HepG2 (cell line): ENCODE measurements around the gene BMP8B. TPM values are rescaled to one million over a fixed set of nuclear protein-coding genes. Genes with fewer than 3 reads are reported as not detected.
A peak's percentile ranks its signal among the peaks of the same experiment; 100 is the strongest.

Source experiments
- ATAC-seq: fragments of 200-7000 bp; cut with Tn5 transposase; 3 replicates; pipeline ENCODE4 v1.9.1; 2020; ENCODE audit warnings: mild to moderate bottlenecking, moderate library complexity
- BruUV-seq: library from RNA; stranded (reverse); fragments of 400-500 nt; replicated peaks from 2 replicates; lab custom pipeline; 2021; lab: Mats Ljungman, UMichigan
- CTCF ChIA-PET: fragments of 300-600 bp; formaldehyde crosslinking; extraction: SDS; loops from one replicate; lab custom pipeline; 2021; ENCODE audit warnings: low total read pairs, inconsistent platforms, low intra/inter-chr PET ratio; lab: Yijun Ruan, JAX
- POLR2A ChIA-PET: fragments of 350-600 bp; sonication (Branson Sonifier 250); formaldehyde crosslinking; loops from one replicate; lab custom pipeline; 2020; ENCODE audit warnings: antibody characterized with exemption, inconsistent platforms; lab: Yijun Ruan, JAX
- DNase-seq: peaks from one replicate; pipeline ENCODE4 v3.0.0-alpha.2; 2015; ENCODE audit warnings: low spot score
- FAIRE-seq: peaks from 3 replicates; lab custom pipeline; 2011; peaks lifted over from hg19 to GRCh38; lab: Jason Lieb, UNC
- H2AFZ ChIP-seq: one replicate; pipeline ENCODE4 v1.6.1; 2011; ENCODE audit warnings: low read length, inconsistent platforms
- H3K27ac ChIP-seq: fragments of 300-600 bp; 3 replicates; pipeline ENCODE4 v1.8.0; 2011; ENCODE audit warnings: mixed run types, mild to moderate bottlenecking, mixed read lengths, low read length, inconsistent platforms; ENCODE audit not compliant: insufficient read depth; ENCODE audit errors: extremely low read length
- H3K27me3 ChIP-seq, 2 experiments: fragments of 200-600 bp in 1 of 2; 2 replicates in 1 of 2; 3 replicates in 1 of 2; pipeline versions ENCODE4 v1.6.0 to v1.8.0; 2011; ENCODE audit warnings: low read length in 2 of 2, mild to moderate bottlenecking in 2 of 2, moderate library complexity in 2 of 2, inconsistent platforms in 1 of 2; ENCODE audit not compliant: insufficient read depth in 2 of 2, control insufficient read depth in 1 of 2
- H3K36me3 ChIP-seq, 2 experiments: fragments of 200-600 bp in 1 of 2; replicated peaks in 1 of 2; 2 replicates in 1 of 2; 3 replicates in 1 of 2; pipeline versions ENCODE4 v1.5.1 to v1.8.0; 2011; ENCODE audit warnings: low read length in 2 of 2, inconsistent platforms in 1 of 2; ENCODE audit not compliant: insufficient read depth in 2 of 2, control insufficient read depth in 1 of 2
- H3K4me1 ChIP-seq: 2 replicates; pipeline ENCODE4 v1.5.1; 2012; ENCODE audit warnings: low read length, inconsistent platforms; ENCODE audit not compliant: insufficient read depth
- H3K4me2 ChIP-seq: 2 replicates; pipeline ENCODE4 v1.6.0; 2011; ENCODE audit warnings: low read depth, low read length, inconsistent platforms
- H3K4me3 ChIP-seq, 3 experiments: fragments of 200-600 bp in 1 of 3; sonication (generic), shearing (Covaris generic) in 1 of 3; replicated peaks in 1 of 3; 2 replicates each; pipeline ENCODE4 v1.5.1; 2011 to 2016; ENCODE audit warnings: low read length in 3 of 3, inconsistent platforms in 2 of 3, low read depth in 2 of 3, mild to moderate bottlenecking in 2 of 3, control low read depth in 1 of 3, mixed read lengths in 1 of 3; ENCODE audit not compliant: insufficient read depth in 1 of 3
- H3K79me2 ChIP-seq: one replicate; pipeline ENCODE4 v1.6.1; 2011; ENCODE audit warnings: low read length, inconsistent platforms; ENCODE audit not compliant: insufficient read depth
- H3K9ac ChIP-seq: 2 replicates; pipeline ENCODE4 v1.6.0; 2011; ENCODE audit warnings: mild to moderate bottlenecking, low read depth, low read length, inconsistent platforms; ENCODE audit not compliant: insufficient read depth
- H3K9me3 ChIP-seq: 2 replicates; pipeline ENCODE4 v1.5.1; 2012; ENCODE audit warnings: mild to moderate bottlenecking, low read length
- H4K20me1 ChIP-seq: 2 replicates; pipeline ENCODE4 v1.6.0; 2011; ENCODE audit warnings: inconsistent platforms, mild to moderate bottlenecking, low read length, moderate library complexity; ENCODE audit not compliant: insufficient read depth
- BORCS8-MEF2B ChIP-seq: sonication (generic); formaldehyde crosslinking; IDR thresholded peaks from 2 replicates; pipeline ENCODE4 v1.8.0; 2022; ENCODE audit warnings: mild to moderate bottlenecking, missing genetic modification reagents
- GLI4 ChIP-seq: sonication (generic); formaldehyde crosslinking; IDR thresholded peaks from 2 replicates; pipeline ENCODE4 v1.5.1; 2020; ENCODE audit warnings: missing genetic modification reagents, mild to moderate bottlenecking, moderate library complexity, borderline replicate concordance
- HDAC1 ChIP-seq: sonication (generic); formaldehyde crosslinking; IDR thresholded peaks from 2 replicates; pipeline ENCODE4 v1.5.1; 2020; ENCODE audit warnings: mild to moderate bottlenecking, missing genetic modification reagents
- MIXL1 ChIP-seq: IDR thresholded peaks from 2 replicates; pipeline ENCODE4 v1.6.1; 2016
- NCOA2 ChIP-seq: sonication (generic); formaldehyde crosslinking; IDR thresholded peaks from 2 replicates; pipeline ENCODE4 v1.8.0; 2022; ENCODE audit warnings: inconsistent platforms
- NFKB2 ChIP-seq: sonication (generic); formaldehyde crosslinking; IDR thresholded peaks from 2 replicates; pipeline ENCODE4 v1.4.0; 2020; ENCODE audit warnings: missing genetic modification reagents, borderline replicate concordance
- TARDBP ChIP-seq: sonication (generic); formaldehyde crosslinking; IDR thresholded peaks from 2 replicates; pipeline ENCODE4 v1.8.0; 2022; ENCODE audit warnings: mild to moderate bottlenecking, missing genetic modification reagents
- TBX3 ChIP-seq: fragments of 450-650 bp; IDR thresholded peaks from 2 replicates; pipeline ENCODE4 v1.6.1; 2017; ENCODE audit warnings: antibody characterized with exemption, mild to moderate bottlenecking, inconsistent platforms, borderline replicate concordance
- ZFAT ChIP-seq: sonication (generic); formaldehyde crosslinking; conservative IDR thresholded peaks from 2 replicates; pipeline ENCODE4 v1.8.1; 2023; ENCODE audit warnings: missing genetic modification reagents, inconsistent platforms
- ZNF605 ChIP-seq: sonication (generic); formaldehyde crosslinking; IDR thresholded peaks from 2 replicates; pipeline ENCODE4 v1.8.0; 2022; ENCODE audit warnings: mild to moderate bottlenecking, missing genetic modification reagents
- ZNF720 ChIP-seq: sonication (generic); formaldehyde crosslinking; IDR thresholded peaks from 2 replicates; pipeline ENCODE4 v1.4.0; 2020; ENCODE audit warnings: missing genetic modification reagents
- ZSCAN22 ChIP-seq: sonication (generic); formaldehyde crosslinking; IDR thresholded peaks from 2 replicates; pipeline ENCODE4 v1.4.0; 2020; ENCODE audit warnings: mild to moderate bottlenecking, missing genetic modification reagents
- WGBS: methylation state at CpG from one replicate; pipeline ENCODE4 v1.1.6; 2017; ENCODE audit warnings: low lambda C conversion rate; 5-methylcytosine and 5-hydroxymethylcytosine counted together
- in situ Hi-C: cut with HindIII; loops from 2 replicates; pipeline ENCODE4 v1.10.0; 2017; ENCODE audit warnings: low pct_unique_long_range_greater_than_20kb; ENCODE audit not compliant: extremely low pct_ligation_motif_present
- intact Hi-C: fragments of 100-400 bp; cut with micrococcal nuclease; formaldehyde crosslinking; loops from one replicate; pipeline ENCODE4 v1.10.0; 2022; ENCODE audit not compliant: unreplicated experiment
- polyA plus RNA-seq, 8 experiments: library from polyadenylated mRNA; depleted of rRNA in 3 of 8; stranded (reverse) in 7 of 8; unstranded in 1 of 8; fragments of >200 nt; fragmentation: Illumina TruSeq in 4 of 8; extraction: Trizol in 4 of 8; gene quantifications; 2 replicates each; pipeline versions ENCODE4 v1.2.1 to v1.2.3, GENCODE V29; 2011 to 2016; ENCODE audit warnings: low read depth in 4 of 8, missing spikeins in 1 of 8, mixed read lengths in 1 of 8; ENCODE audit not compliant: insufficient read depth in 1 of 8
- total RNA-seq, 5 experiments: library from RNA; depleted of rRNA; stranded (reverse); fragments of >200 nt; fragmentation: Illumina TruSeq; extraction: Trizol; gene quantifications; 2 replicates each; pipeline ENCODE4 v1.2.3, GENCODE V29; 2016; ENCODE audit warnings: low read depth in 1 of 5
- TF ChIP-seq, protein P1 (sequence below): sonication (generic); formaldehyde crosslinking; IDR thresholded peaks from 2 replicates; pipeline ENCODE4 v1.8.0; 2022; ENCODE audit warnings: missing genetic modification reagents, mild to moderate bottlenecking, borderline replicate concordance
- TF ChIP-seq, protein P2 (sequence below): IDR thresholded peaks from 2 replicates; pipeline ENCODE4 v1.4.0; 2020; ENCODE audit warnings: mild to moderate bottlenecking, missing genetic modification reagents

The BMP8B gene
- total and polyA plus RNA-seq, 2 of the 13 experiments (the other 11 are each of a cell fraction or from before 2014, with no cell fraction given) = 0.29 to 0.41 TPM

DNA sequence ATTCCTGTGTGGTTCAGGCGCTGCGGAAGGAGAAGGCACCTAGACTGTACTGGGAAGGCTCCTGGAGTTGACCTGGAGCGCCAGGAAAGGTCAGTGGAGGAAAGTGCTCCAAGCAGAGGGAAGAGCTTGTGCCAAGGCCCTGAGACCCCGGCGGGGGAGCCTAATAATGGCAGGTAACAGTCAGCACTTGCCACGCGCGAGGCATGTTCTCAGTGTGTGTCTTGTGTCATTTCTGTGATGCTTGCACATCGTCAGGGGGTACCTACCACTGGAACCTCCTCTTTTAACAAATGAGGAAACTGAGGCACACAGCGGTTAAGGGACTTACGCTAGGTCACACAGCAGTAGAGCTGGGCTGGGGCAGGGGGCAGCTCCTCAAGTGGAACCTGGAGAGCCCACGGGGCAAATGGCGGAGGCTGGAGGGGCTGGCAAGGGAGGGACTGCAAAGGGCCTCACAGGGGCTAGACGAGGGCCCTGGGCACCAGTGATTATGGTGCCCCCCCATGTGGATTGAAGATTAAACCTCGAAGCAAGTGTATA, 976 bp upstream of the BMP8B start:
- no peaks in the 10 kb centered on the region for H3K9me3 ChIP-seq
- BruUV-seq = no TSS peak
- H3K27ac ChIP-seq = no peak overlapping the region
- H4K20me1 ChIP-seq = no peaks in the 10 kb centered on the region
- in situ Hi-C loops = no loop called here
- peaks cover 7% of the 10 kb centered on the region for H3K4me1 ChIP-seq
- H3K4me2 ChIP-seq = peak overlapping the region; percentile 57
- H2AFZ ChIP-seq = no peak overlapping the region
- H3K4me3 ChIP-seq = peak overlapping the region in 2 of 3 experiments; percentile 36 to 58; a peak in 3 of 6 replicates
- intact Hi-C loops = no loop called here
- FAIRE-seq = no peak
- CTCF ChIA-PET = no interaction called here
- no peak for DNase-seq
- TF ChIP-seq NFKB2 (CRISPR knock-in tag) = peak; percentile 29; the same call in 1 of the 2 replicates
- no peak for TF ChIP-seq ZNF605 (CRISPR knock-in tag)
- TF ChIP-seq, all 625 proteins: peak for 1
- Histone ChIP-seq H3K9ac (no peak overlapping the region), H3K79me2 (no peaks in the 10 kb centered on the region), H3K27me3 (peaks cover 0 to 15% of the 10 kb centered on the region in 2 experiments; a peak in 3 of 5 replicates), H3K36me3 (no peaks in the 10 kb centered on the region)
- 93% methylated on average over 14 of the region's 15 CpGs for WGBS
- ATAC-seq = no peak
- POLR2A ChIA-PET = interaction anchor here (0.9 kb wide), 1 partner anchor 9 kb away, joined by 3 read pairs; no protein-coding TSS in a partner anchor

DNA sequence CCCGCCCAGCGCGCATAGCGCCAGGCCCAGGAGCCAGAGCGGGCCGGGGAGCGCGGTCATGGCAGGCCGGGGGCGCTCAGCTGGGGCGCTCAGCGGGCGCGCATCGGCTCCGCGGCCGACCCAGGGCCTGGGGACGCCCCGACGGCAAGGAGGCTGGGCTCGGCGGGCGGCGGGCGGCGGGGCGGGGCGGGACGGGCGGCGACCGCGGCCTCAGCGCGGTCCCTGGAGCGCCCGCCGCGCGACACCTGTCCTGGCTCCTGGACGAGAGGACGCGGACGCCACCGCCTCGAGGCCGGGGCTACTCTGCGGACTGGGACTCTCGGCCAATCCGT, 273 bp downstream of the BMP8B start:
- Histone ChIP-seq H3K4me2 (peak overlapping the region; percentile 57; the same call in 1 of the 2 replicates), H2AFZ (no peak overlapping the region), H3K9ac (no peak overlapping the region), H3K4me1 (peaks cover 7% of the 10 kb centered on the region), H3K36me3 (no peaks in the 10 kb centered on the region), H3K27ac (no peak overlapping the region), H3K9me3 (no peaks in the 10 kb centered on the region), H4K20me1 (no peaks in the 10 kb centered on the region), H3K4me3 (peak overlapping the region in 2 of 3 experiments; percentile 54 to 58; a peak in 3 of 6 replicates), H3K27me3 (peaks cover 0 to 15% of the 10 kb centered on the region in 2 experiments; a peak in 3 of 5 replicates), H3K79me2 (no peaks in the 10 kb centered on the region)
- WGBS = 96% methylated on average over 13 of the region's 51 CpGs
- POLR2A ChIA-PET = interaction anchor here (0.6 to 1.1 kb wide), 2 partner anchors 50 to 706 kb away, joined by 3 to 4 read pairs; partner anchors contain the start of gene PPIE
- intact Hi-C loops = no loop called here
- DNase-seq = no peak
- BruUV-seq = no TSS peak
- in situ Hi-C loops = no loop called here
- no peak for ATAC-seq
- FAIRE-seq = no peak
- CTCF ChIA-PET = no interaction called here
- no peak for TF ChIP-seq TBX3
- no peak for TF ChIP-seq TARDBP (CRISPR knock-in tag)
- TF ChIP-seq GLI4 = no peak
- TF ChIP-seq HDAC1 = no peak
- TF ChIP-seq, protein P1, sequence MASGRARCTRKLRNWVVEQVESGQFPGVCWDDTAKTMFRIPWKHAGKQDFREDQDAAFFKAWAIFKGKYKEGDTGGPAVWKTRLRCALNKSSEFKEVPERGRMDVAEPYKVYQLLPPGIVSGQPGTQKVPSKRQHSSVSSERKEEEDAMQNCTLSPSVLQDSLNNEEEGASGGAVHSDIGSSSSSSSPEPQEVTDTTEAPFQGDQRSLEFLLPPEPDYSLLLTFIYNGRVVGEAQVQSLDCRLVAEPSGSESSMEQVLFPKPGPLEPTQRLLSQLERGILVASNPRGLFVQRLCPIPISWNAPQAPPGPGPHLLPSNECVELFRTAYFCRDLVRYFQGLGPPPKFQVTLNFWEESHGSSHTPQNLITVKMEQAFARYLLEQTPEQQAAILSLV (CRISPR knock-in tag) = no peak
- TF ChIP-seq NFKB2 (CRISPR knock-in tag) = no peak
- TF ChIP-seq ZFAT (CRISPR knock-in tag) = no peak
- no peak for TF ChIP-seq NCOA2 (CRISPR knock-in tag)
- TF ChIP-seq ZNF720 = no peak
- TF ChIP-seq, protein P2, sequence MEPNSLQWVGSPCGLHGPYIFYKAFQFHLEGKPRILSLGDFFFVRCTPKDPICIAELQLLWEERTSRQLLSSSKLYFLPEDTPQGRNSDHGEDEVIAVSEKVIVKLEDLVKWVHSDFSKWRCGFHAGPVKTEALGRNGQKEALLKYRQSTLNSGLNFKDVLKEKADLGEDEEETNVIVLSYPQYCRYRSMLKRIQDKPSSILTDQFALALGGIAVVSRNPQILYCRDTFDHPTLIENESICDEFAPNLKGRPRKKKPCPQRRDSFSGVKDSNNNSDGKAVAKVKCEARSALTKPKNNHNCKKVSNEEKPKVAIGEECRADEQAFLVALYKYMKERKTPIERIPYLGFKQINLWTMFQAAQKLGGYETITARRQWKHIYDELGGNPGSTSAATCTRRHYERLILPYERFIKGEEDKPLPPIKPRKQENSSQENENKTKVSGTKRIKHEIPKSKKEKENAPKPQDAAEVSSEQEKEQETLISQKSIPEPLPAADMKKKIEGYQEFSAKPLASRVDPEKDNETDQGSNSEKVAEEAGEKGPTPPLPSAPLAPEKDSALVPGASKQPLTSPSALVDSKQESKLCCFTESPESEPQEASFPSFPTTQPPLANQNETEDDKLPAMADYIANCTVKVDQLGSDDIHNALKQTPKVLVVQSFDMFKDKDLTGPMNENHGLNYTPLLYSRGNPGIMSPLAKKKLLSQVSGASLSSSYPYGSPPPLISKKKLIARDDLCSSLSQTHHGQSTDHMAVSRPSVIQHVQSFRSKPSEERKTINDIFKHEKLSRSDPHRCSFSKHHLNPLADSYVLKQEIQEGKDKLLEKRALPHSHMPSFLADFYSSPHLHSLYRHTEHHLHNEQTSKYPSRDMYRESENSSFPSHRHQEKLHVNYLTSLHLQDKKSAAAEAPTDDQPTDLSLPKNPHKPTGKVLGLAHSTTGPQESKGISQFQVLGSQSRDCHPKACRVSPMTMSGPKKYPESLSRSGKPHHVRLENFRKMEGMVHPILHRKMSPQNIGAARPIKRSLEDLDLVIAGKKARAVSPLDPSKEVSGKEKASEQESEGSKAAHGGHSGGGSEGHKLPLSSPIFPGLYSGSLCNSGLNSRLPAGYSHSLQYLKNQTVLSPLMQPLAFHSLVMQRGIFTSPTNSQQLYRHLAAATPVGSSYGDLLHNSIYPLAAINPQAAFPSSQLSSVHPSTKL (CRISPR knock-in tag) = no peak
- no peak for TF ChIP-seq BORCS8-MEF2B
- no peak for TF ChIP-seq MIXL1 (CRISPR knock-in tag)
- TF ChIP-seq ZSCAN22 = no peak
